Lower lobe of right lung (tissue), 2 donors: ENCODE results near the gene R3HDM2. TPM values are rescaled to one million over a fixed set of nuclear protein-coding genes. Genes with fewer than 3 reads are reported as not detected.

Source experiments
- ATAC-seq, 2 donors: fragments of 200-7000 bp; cut with Tn5 transposase; one replicate each; pipeline ENCODE4 v1.9.1; 2020 to 2022; ENCODE audit warnings: mild to moderate bottlenecking in 2 of 2, moderate library complexity in 2 of 2
- DNase-seq: peaks from one replicate; pipeline ENCODE4 v3.0.0-alpha.2; 2020
- H3K27ac ChIP-seq: fragments of 200-600 bp; one replicate; pipeline ENCODE4 v1.8.0; 2022
- H3K27me3 ChIP-seq: fragments of 200-600 bp; one replicate; pipeline ENCODE4 v1.8.0; 2022; ENCODE audit warnings: low read depth
- H3K36me3 ChIP-seq: fragments of 200-600 bp; one replicate; pipeline ENCODE4 v1.8.0; 2022; ENCODE audit warnings: mild to moderate bottlenecking
- H3K4me1 ChIP-seq: fragments of 200-600 bp; one replicate; pipeline ENCODE4 v1.8.0; 2022
- H3K4me3 ChIP-seq: fragments of 200-600 bp; one replicate; pipeline ENCODE4 v1.8.0; 2022; ENCODE audit warnings: mild to moderate bottlenecking
- H3K9me3 ChIP-seq: fragments of 200-600 bp; one replicate; pipeline ENCODE4 v1.8.0; 2022
- intact Hi-C: fragments of 100-400 bp; cut with DNase I; formaldehyde crosslinking; loops from one replicate; pipeline ENCODE4 v1.11.0; 2022
- total RNA-seq: library from RNA; stranded (reverse); fragmentation: NEBNext Ultra II Directional; extraction: Animal tissue kit (Norgen Biotek cat#: 25700); gene quantifications from one replicate; pipeline ENCODE4 v1.2.1, GENCODE V29; 2021
- TF ChIP-seq, protein P1 (sequence below): fragments of 200-600 bp; IDR thresholded peaks from one replicate; pipeline ENCODE4 v1.8.0; 2022; ENCODE audit warnings: antibody characterized with exemption, mild to moderate bottlenecking
- donor health status: DM: no; HTN: yes; CAD: no; lungs with severe emphysema.

The R3HDM2 gene
- total RNA-seq, 1 donor from 2014 or later: 79.3 TPM

DNA sequence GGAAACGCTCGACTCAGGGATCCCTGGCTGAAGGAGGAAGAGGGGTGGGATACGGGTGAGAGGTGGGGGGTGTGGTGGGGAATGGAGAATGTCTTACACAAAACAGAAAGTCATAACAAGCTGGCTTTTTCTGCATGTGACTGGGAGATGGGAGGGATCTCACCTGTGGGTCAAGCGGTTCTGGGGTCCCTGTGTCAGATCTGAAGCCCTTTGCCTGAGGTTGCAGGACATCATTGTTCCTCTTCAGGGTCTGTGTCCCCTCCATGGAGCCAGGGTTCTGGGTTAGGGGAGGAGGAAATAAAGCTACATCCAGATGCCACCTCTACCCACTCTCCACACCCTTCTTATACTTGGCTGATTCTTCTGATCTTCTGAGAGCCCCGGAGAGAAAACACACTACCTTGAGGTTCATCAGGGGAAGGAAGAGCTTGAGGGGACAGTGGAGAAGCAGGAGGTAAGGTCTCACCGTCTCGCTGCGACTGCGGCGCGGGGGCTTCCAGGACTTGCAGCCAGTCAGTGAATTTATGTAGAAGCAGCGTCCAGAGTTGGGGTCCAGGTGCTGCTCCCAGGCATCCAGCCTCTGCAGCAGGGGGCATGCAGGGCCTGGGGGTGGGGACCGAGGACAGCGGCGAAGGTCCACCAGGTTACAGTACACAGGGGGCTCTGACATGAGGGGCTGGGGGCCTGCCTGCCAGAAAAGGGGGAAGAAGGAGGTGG is 46.3 kb upstream of the R3HDM2 start:
- intact Hi-C loops: no loop called here
- TF ChIP-seq, protein P1, sequence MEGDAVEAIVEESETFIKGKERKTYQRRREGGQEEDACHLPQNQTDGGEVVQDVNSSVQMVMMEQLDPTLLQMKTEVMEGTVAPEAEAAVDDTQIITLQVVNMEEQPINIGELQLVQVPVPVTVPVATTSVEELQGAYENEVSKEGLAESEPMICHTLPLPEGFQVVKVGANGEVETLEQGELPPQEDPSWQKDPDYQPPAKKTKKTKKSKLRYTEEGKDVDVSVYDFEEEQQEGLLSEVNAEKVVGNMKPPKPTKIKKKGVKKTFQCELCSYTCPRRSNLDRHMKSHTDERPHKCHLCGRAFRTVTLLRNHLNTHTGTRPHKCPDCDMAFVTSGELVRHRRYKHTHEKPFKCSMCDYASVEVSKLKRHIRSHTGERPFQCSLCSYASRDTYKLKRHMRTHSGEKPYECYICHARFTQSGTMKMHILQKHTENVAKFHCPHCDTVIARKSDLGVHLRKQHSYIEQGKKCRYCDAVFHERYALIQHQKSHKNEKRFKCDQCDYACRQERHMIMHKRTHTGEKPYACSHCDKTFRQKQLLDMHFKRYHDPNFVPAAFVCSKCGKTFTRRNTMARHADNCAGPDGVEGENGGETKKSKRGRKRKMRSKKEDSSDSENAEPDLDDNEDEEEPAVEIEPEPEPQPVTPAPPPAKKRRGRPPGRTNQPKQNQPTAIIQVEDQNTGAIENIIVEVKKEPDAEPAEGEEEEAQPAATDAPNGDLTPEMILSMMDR: no peak
- H3K36me3 ChIP-seq: peaks cover 3% of the 10 kb centered on the region
- H3K27ac ChIP-seq: peak overlapping the region; percentile 78
- H3K4me3 ChIP-seq: peak overlapping the region; percentile 57
- ATAC-seq: no peak
- DNase-seq: no peak
- H3K9me3 ChIP-seq: no peaks in the 10 kb centered on the region
- peaks cover 36% of the 10 kb centered on the region for H3K27me3 ChIP-seq
- peaks cover 37% of the 10 kb centered on the region for H3K4me1 ChIP-seq

- Histone ChIP-seq H3K9me3 (no peaks in the 10 kb centered on the region), H3K27me3 (peaks cover 36% of the 10 kb centered on the region), H3K36me3 (peaks cover 3% of the 10 kb centered on the region), H3K4me1 (peaks cover 37% of the 10 kb centered on the region), H3K27ac (peak overlapping the region; percentile 78), H3K4me3 (peak overlapping the region; percentile 57)
- peak; percentile 77 for DNase-seq
- intact Hi-C loops: no loop called here
- peak; percentile 25 to 62 for ATAC-seq
- TF ChIP-seq, protein P1: peak; percentile 36
These were observed 45.5 kb upstream of the R3HDM2 start for GRCh38 chr12:57476162-57476992.

DNA sequence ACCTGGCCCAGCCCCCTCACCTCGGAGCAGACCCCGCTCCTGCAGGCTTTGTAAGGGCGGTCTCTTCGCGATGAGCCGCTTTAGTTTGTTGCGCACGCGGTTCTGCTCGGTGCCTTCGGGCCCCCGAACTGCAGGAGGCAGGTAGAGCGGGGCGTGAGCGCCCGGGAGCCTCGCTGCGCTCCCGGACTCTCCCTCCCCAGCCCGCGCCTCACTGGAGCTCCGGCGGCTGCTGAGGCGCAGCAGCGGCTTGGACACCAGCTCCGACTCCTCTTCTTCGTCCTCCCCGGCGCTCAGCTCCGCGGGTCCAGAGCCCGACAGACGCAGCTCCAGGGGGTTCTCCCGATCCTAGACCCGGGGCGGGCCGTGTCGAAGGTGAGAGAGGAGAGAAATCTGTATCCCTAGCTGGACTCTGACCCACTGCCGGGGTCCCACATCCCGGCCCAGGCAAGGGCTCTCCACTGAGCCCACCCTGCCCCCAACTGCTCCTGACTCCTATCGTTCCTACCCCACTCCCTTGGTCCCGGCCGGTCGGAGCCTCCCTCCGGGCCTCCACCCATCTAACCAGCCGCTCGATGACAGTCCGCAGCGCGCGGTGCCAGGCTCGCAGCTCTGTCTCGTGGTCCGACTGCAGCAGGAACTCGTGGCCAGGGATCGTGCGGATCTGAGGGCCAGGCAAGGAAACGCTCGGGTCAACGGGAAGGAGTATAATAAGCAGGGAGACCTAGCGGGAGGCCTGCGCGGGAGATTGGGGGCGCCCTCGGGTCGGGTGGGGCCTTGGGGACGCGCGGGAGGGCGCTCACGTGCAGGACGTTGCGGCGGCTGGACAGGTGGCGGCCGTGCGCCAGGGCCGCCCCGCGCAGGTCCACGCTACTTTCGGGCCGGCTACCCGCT is 44.7 kb upstream of the R3HDM2 start:
- no peak for DNase-seq
- peaks cover 34% of the 10 kb centered on the region for H3K4me1 ChIP-seq
- TF ChIP-seq, protein P1: no peak

GRCh38 chr12:57474862-57475261 is 44.0 kb upstream of the R3HDM2 start:
- no peaks in the 10 kb centered on the region for H3K9me3 ChIP-seq
- no peak for DNase-seq
- intact Hi-C loops: no loop called here
- H3K27ac ChIP-seq: no peak overlapping the region
- H3K36me3 ChIP-seq: peaks cover 3% of the 10 kb centered on the region
- peak overlapping the region; percentile 57 for H3K4me3 ChIP-seq
- peaks cover 31% of the 10 kb centered on the region for H3K4me1 ChIP-seq
- TF ChIP-seq, protein P1: no peak
- no peak for ATAC-seq
- H3K27me3 ChIP-seq: peaks cover 36% of the 10 kb centered on the region

More for the DNA sequence above, 44.7 kb upstream of the R3HDM2 start:
- ATAC-seq: peak; percentile 27 to 31
- Histone ChIP-seq H3K27me3 (peaks cover 36% of the 10 kb centered on the region), H3K36me3 (peaks cover 3% of the 10 kb centered on the region), H3K27ac (peak overlapping the region; percentile 78), H3K9me3 (no peaks in the 10 kb centered on the region), H3K4me3 (peak overlapping the region; percentile 57)
- intact Hi-C loops: no loop called here

DNA sequence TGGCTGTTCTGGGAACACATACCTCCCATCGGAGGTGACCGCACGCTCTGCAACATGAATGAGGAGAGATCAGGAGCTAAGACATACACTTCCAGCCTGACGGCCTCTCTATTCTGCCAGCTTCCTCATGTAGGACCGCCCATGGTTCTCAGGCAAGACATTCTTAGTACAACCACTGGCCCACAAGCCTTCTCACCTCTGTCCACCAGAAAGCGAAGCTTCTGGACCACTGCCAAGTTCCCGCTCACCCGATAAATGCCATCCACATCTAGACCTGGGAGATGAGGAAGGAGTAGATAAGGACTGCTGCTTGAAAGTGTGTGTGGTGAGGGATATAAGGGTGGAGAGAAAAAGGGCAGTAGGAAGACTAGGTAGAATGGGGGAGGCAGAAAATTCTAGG is 43.6 kb upstream of the R3HDM2 start:
- no peak for DNase-seq
- no peak for ATAC-seq
- H3K4me3 ChIP-seq: no peak overlapping the region
- no peaks in the 10 kb centered on the region for H3K9me3 ChIP-seq
- H3K4me1 ChIP-seq: peaks cover 31% of the 10 kb centered on the region
- H3K27ac ChIP-seq: no peak overlapping the region
- intact Hi-C loops: no loop called here
- H3K27me3 ChIP-seq: peaks cover 36% of the 10 kb centered on the region
- TF ChIP-seq, protein P1: no peak
- peaks cover 3% of the 10 kb centered on the region for H3K36me3 ChIP-seq
